H1 (cell line): ENCODE data around the gene TPD52L1. TPM values are rescaled to one million over a fixed set of nuclear protein-coding genes. Genes with fewer than 3 reads are reported as not detected.

Experiments
- CHD1 ChIP-seq: IDR thresholded peaks from 2 replicates; pipeline ENCODE4 v1.6.1; 2012; ENCODE audit warnings: low read depth, low read length, improper control_type of control experiment
- CHD7 ChIP-seq: fragments of 300-600 bp; sonication (generic); IDR thresholded peaks from 2 replicates; pipeline ENCODE4 v1.7.1; 2012; ENCODE audit warnings: low read length, moderate library complexity, mild to moderate bottlenecking, inconsistent platforms; ENCODE audit not compliant: insufficient replicate concordance
- RFX5 ChIP-seq: IDR thresholded peaks from 2 replicates; pipeline ENCODE4 v1.6.1; 2011; ENCODE audit warnings: low read depth, low read length, improper control_type of control experiment, borderline replicate concordance
- polyA plus RNA-seq, 7 experiments: library from polyadenylated mRNA; depleted of rRNA in 3 of 7; stranded (reverse) in 5 of 7; unstranded in 2 of 7; fragments of >200 nt in 5 of 7; fragments of 200-250 nt in 2 of 7; gene quantifications; 1 replicate in 5 of 7; 2 replicates in 1 of 7; 4 replicates in 1 of 7; pipeline versions ENCODE4 v1.2.1 to v1.2.3, GENCODE V29; 2011 to 2013; ENCODE audit warnings: missing spikeins in 2 of 7, mixed read lengths in 2 of 7
- total RNA-seq: library from RNA; stranded (reverse); fragmentation: NEBNext Ultra II Directional; extraction: Animal tissue kit (Norgen Biotek cat#: 25700); gene quantifications from 2 replicates; pipeline ENCODE4 v1.2.1, GENCODE V29; 2021

TPD52L1 gene
- total and polyA plus RNA-seq, 2 of the 8 experiments (the other 6 are each of a cell fraction or from before 2014, with no cell fraction given): 7.4 to 14.2 TPM

DNA sequence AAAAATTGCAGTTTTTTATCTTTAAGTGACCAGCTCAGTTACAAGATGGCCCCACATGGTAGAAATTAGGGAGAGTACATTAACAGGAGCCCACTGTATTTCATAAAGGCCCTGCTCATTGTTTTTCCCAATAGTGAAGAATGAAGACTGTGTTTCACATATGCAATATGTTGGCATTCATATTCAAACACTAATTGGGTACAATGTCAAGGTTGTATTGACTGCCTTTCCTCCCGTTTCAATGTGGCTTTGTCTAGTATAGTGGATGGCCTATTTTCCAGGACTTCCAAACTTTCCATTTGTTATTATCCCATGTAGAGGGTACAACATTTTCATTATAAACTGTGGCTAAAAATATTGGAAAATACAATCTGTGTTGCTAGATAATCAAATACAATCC, 96.9 kb downstream of the TPD52L1 start (continued):
- TF ChIP-seq CHD7 (no peak), CHD1 (no peak), RFX5 (no peak)
